Endothelial cell of umbilical vein (primary cell): ENCODE measurements around the gene NFATC3. TPM values are rescaled to one million over a fixed set of nuclear protein-coding genes. Genes with fewer than 3 reads are reported as not detected.

Source experiments
- BruUV-seq: library from RNA; stranded (reverse); fragments of 400-500 nt; replicated peaks from 2 replicates; lab custom pipeline; 2021; lab: Mats Ljungman, UMichigan
- CTCF ChIA-PET: fragments of 300-600, 350-600 bp; sonication (Branson Sonifier 250); formaldehyde crosslinking; loops from one replicate; lab custom pipeline; 2021; ENCODE audit warnings: antibody characterized with exemption, inconsistent platforms; lab: Charles Lee
- POLR2A ChIA-PET: fragments of 300-600, 350-600 bp; sonication (Branson Sonifier 250); formaldehyde crosslinking; loops from one replicate; lab custom pipeline; 2021; ENCODE audit warnings: antibody characterized with exemption, inconsistent platforms; lab: Charles Lee
- DNase-seq: peaks from one replicate; pipeline ENCODE4 v3.0.0-alpha.2; 2011; ENCODE audit warnings: low read depth, low spot score
- FAIRE-seq: peaks from 2 replicates; lab custom pipeline; 2011; peaks lifted over from hg19 to GRCh38; lab: Jason Lieb, UNC
- H2AFZ ChIP-seq: 2 replicates; pipeline ENCODE4 v1.6.0; 2012; ENCODE audit warnings: low read depth, low read length, control low read depth, inconsistent platforms
- H3K27ac ChIP-seq: 2 replicates; pipeline ENCODE4 v1.5.1; 2011; ENCODE audit warnings: low read depth, mild to moderate bottlenecking, control low read depth, low read length, moderate library complexity; ENCODE audit not compliant: insufficient read depth
- H3K27me3 ChIP-seq, 2 experiments: 2 replicates each; pipeline versions ENCODE4 v1.6.0 to v1.6.1; 2011; ENCODE audit warnings: low read length in 2 of 2, mixed read lengths in 1 of 2; ENCODE audit not compliant: control insufficient read depth in 2 of 2, insufficient read depth in 2 of 2
- H3K36me3 ChIP-seq, 2 experiments: 2 replicates in 1 of 2; 3 replicates in 1 of 2; pipeline ENCODE4 v1.5.1; 2011; ENCODE audit warnings: low read length in 2 of 2, mild to moderate bottlenecking in 1 of 2, moderate library complexity in 1 of 2; ENCODE audit not compliant: control insufficient read depth in 2 of 2, insufficient read depth in 2 of 2; ENCODE audit errors: extremely low read depth in 1 of 2
- H3K4me1 ChIP-seq: 3 replicates; pipeline ENCODE4 v1.5.1; 2011; ENCODE audit warnings: mild to moderate bottlenecking, low read length; ENCODE audit not compliant: control insufficient read depth, insufficient read depth; ENCODE audit errors: extremely low read depth
- H3K4me2 ChIP-seq: 2 replicates; pipeline ENCODE4 v1.6.1; 2011; ENCODE audit warnings: low read length, control low read depth, mixed read lengths; ENCODE audit not compliant: insufficient read depth
- H3K4me3 ChIP-seq, 3 experiments: fragments of 200-600 bp in 1 of 3; sonication (generic), shearing (Covaris generic) in 1 of 3; replicated peaks in 1 of 3; 2 replicates each; pipeline ENCODE4 v1.5.1; 2011 to 2016; ENCODE audit warnings: control low read depth in 3 of 3, low read length in 3 of 3, mild to moderate bottlenecking in 2 of 3, inconsistent platforms in 1 of 3, low read depth in 1 of 3, moderate library complexity in 1 of 3; ENCODE audit not compliant: insufficient read depth in 1 of 3
- H3K79me2 ChIP-seq: 2 replicates; pipeline ENCODE4 v1.6.0; 2012; ENCODE audit warnings: low read length, inconsistent platforms; ENCODE audit not compliant: control insufficient read depth, insufficient read depth
- H3K9ac ChIP-seq: replicated peaks from 2 replicates; pipeline ENCODE3; 2011; ENCODE audit warnings: low read length, control low read depth; ENCODE audit not compliant: insufficient read depth; ENCODE audit errors: extremely low read depth
- H3K9me1 ChIP-seq: replicated peaks from 3 replicates; pipeline ENCODE4 v1.6.0; 2011; ENCODE audit warnings: mild to moderate bottlenecking, low read length; ENCODE audit not compliant: control insufficient read depth, insufficient read depth; ENCODE audit errors: extremely low read depth
- H3K9me3 ChIP-seq: replicated peaks from 2 replicates; pipeline ENCODE4 v1.5.1; 2012; ENCODE audit warnings: low read length, inconsistent platforms; ENCODE audit not compliant: control insufficient read depth, insufficient read depth
- H4K20me1 ChIP-seq: replicated peaks from 2 replicates; pipeline ENCODE3; 2011; ENCODE audit warnings: mild to moderate bottlenecking, low read length; ENCODE audit not compliant: control insufficient read depth, insufficient read depth; ENCODE audit errors: extremely low read depth
- EZH2 ChIP-seq: IDR thresholded peaks from 2 replicates; pipeline ENCODE4 v1.6.1; 2012; ENCODE audit warnings: borderline replicate concordance, low read depth, mild to moderate bottlenecking, moderate library complexity, low read length, inconsistent platforms; ENCODE audit not compliant: severe bottlenecking
- FOS ChIP-seq: IDR thresholded peaks from 2 replicates; pipeline ENCODE4 v1.6.1; 2011; ENCODE audit warnings: mild to moderate bottlenecking, low read length, moderate library complexity, borderline replicate concordance; ENCODE audit not compliant: insufficient read depth
- GATA2 ChIP-seq: IDR thresholded peaks from 2 replicates; pipeline ENCODE4 v1.7.0; 2011; ENCODE audit warnings: low read depth, mild to moderate bottlenecking, moderate library complexity, mixed read lengths, low read length; ENCODE audit not compliant: insufficient read length, insufficient read depth
- JUN ChIP-seq: IDR thresholded peaks from 2 replicates; pipeline ENCODE4 v1.6.1; 2011; ENCODE audit warnings: borderline replicate concordance, low read depth; ENCODE audit not compliant: insufficient read length, insufficient read depth
- MYC ChIP-seq: IDR thresholded peaks from one replicate; pipeline ENCODE4 v1.6.1; 2011; ENCODE audit warnings: mild to moderate bottlenecking, low read depth, low read length
- POLR2A ChIP-seq: IDR thresholded peaks from 2 replicates; pipeline ENCODE4 v1.6.1; 2012; ENCODE audit warnings: low read depth, mild to moderate bottlenecking, control low read depth, low read length
- POLR2AphosphoS5 ChIP-seq: IDR thresholded peaks from 2 replicates; pipeline ENCODE4 v1.6.1; 2012; ENCODE audit warnings: low read depth, mild to moderate bottlenecking, control low read depth, low read length, moderate library complexity; ENCODE audit not compliant: insufficient read depth
- dilution Hi-C: fragments of 300-500 bp; cut with MboI; formaldehyde crosslinking; loops from one replicate; pipeline ENCODE4 v1.15.0; 2019; ENCODE audit warnings: low sequenced_read_pairs; ENCODE audit not compliant: extremely low pct_ligation_motif_present
- intact Hi-C: fragments of 100-400 bp; cut with micrococcal nuclease; formaldehyde crosslinking; loops from one replicate; pipeline ENCODE4 v1.10.0; 2022
- polyA plus RNA-seq, 4 experiments: library from polyadenylated mRNA; depleted of rRNA in 3 of 4; stranded (reverse) in 3 of 4; unstranded in 1 of 4; fragments of >200 nt; gene quantifications; 2 replicates each; pipeline versions ENCODE4 v1.2.1 to v1.2.3, GENCODE V29; 2011 to 2012; ENCODE audit warnings: missing spikeins in 1 of 4
- total RNA-seq: library from RNA; stranded (reverse); gene quantifications from 2 replicates; pipeline ENCODE4 v1.2.3, GENCODE V29; 2021
- TF ChIP-seq, protein P1 (sequence below): IDR thresholded peaks from 2 replicates; pipeline ENCODE4 v1.6.1; 2011; ENCODE audit not compliant: insufficient read depth, insufficient read length
- TF ChIP-seq, protein P2 (sequence below), 2 donors: IDR thresholded peaks; 1 replicate in 1 of 2; 2 replicates in 1 of 2; pipeline ENCODE4 v1.5.1; 2011; ENCODE audit warnings: low read length in 2 of 2, mild to moderate bottlenecking in 2 of 2, moderate library complexity in 2 of 2, control low read depth in 1 of 2, inconsistent platforms in 1 of 2, low read depth in 1 of 2; ENCODE audit not compliant: insufficient read depth in 1 of 2; ENCODE audit errors: extremely low read depth in 1 of 2

NFATC3 gene
- total and polyA plus RNA-seq, 2 donors (not counting 3 experiments of a cell fraction or from before 2014, with no cell fraction given), result 15.6 to 33.1 TPM

DNA sequence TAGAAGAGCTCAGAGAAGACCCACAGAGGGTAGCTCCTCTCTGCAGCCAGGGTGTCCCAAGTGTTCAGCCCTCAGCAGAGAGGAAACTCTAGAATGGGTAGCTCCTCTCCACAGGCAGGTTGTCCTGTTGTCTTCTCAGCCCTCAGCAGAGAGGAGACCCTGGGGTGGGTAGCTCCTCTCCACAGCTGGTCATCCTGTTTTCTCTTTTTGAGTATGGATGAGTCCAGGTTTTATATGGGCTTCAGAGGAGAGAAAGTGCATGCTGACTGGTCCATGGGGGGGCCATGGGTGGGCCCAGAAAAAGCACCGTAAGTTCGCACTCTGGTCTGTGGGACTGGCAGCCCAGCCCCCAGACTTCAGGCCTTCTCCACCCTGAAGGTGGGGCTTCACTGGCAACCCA lies 102.3 kb downstream of the NFATC3 start:
- no peaks in the 10 kb centered on the region for H3K4me1 ChIP-seq
- no peak overlapping the region for H3K4me2 ChIP-seq
- H2AFZ ChIP-seq, result no peak overlapping the region
- no peak overlapping the region for H3K27ac ChIP-seq
- H3K9me3 ChIP-seq, result no peaks in the 10 kb centered on the region
- no peak for TF ChIP-seq MYC
- TF ChIP-seq JUN, result no peak
- TF ChIP-seq POLR2A, result no peak
- TF ChIP-seq, protein P1, sequence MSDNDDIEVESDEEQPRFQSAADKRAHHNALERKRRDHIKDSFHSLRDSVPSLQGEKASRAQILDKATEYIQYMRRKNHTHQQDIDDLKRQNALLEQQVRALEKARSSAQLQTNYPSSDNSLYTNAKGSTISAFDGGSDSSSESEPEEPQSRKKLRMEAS, result no peak
- TF ChIP-seq, protein P2, sequence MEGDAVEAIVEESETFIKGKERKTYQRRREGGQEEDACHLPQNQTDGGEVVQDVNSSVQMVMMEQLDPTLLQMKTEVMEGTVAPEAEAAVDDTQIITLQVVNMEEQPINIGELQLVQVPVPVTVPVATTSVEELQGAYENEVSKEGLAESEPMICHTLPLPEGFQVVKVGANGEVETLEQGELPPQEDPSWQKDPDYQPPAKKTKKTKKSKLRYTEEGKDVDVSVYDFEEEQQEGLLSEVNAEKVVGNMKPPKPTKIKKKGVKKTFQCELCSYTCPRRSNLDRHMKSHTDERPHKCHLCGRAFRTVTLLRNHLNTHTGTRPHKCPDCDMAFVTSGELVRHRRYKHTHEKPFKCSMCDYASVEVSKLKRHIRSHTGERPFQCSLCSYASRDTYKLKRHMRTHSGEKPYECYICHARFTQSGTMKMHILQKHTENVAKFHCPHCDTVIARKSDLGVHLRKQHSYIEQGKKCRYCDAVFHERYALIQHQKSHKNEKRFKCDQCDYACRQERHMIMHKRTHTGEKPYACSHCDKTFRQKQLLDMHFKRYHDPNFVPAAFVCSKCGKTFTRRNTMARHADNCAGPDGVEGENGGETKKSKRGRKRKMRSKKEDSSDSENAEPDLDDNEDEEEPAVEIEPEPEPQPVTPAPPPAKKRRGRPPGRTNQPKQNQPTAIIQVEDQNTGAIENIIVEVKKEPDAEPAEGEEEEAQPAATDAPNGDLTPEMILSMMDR (IDR thresholded peaks at IDR 0.05; ENCODE audit: extremely low read depth in 1 of 2, insufficient read depth in 1 of 2, low read depth in 1 of 2, low read length in 2 of 2), result no peak
- no peak for TF ChIP-seq GATA2
- TF ChIP-seq EZH2, result no peak
- no peak for TF ChIP-seq FOS
- no peak for TF ChIP-seq POLR2AphosphoS5
- H4K20me1 ChIP-seq, result no peaks in the 10 kb centered on the region
- CTCF ChIA-PET, result interaction anchor here (0.5 to 1.1 kb wide), 5 partner anchors 11 to 433 kb away, joined by 3 to 6 read pairs (median 4); no protein-coding TSS in a partner anchor
- DNase-seq (no peak), FAIRE-seq (no peak)
- H3K9ac ChIP-seq, result no peak overlapping the region
- H3K4me3 ChIP-seq, result no peak overlapping the region
- no peaks in the 10 kb centered on the region for H3K79me2 ChIP-seq
- no peaks in the 10 kb centered on the region for H3K9me1 ChIP-seq
- intact Hi-C loops (no loop called here), dilution Hi-C loops (no loop called here)
- POLR2A ChIA-PET, result no interaction called here
- H3K36me3 ChIP-seq, result peaks cover 5 to 18% of the 10 kb centered on the region in 2 experiments
- BruUV-seq, result no TSS peak
- H3K27me3 ChIP-seq, result no peaks in the 10 kb centered on the region
